Pancreas (tissue), 10 donors: ENCODE data around the gene NOM1. TPM values are rescaled to one million over a fixed set of nuclear protein-coding genes. Genes with fewer than 3 reads are reported as not detected.

Source experiments
- ATAC-seq, 4 donors: fragments of 200-7000 bp; cut with Tn5 transposase; one replicate each; pipeline versions ENCODE4 v1.8.0 to v1.9.1; 2020; ENCODE audit warnings: mild to moderate bottlenecking in 4 of 4, moderate library complexity in 4 of 4
- DNase-seq, 6 donors: peaks; one replicate each; pipeline ENCODE4 v3.0.0-alpha.2; 2020
- FAIRE-seq: peaks from 2 replicates; lab custom pipeline; 2012; peaks lifted over from hg19 to GRCh38; lab: Jason Lieb, UNC
- H3K27ac ChIP-seq, 4 donors: fragments of 200-600 bp; sonication (generic); 1 replicate in 3 of 4; 2 replicates in 1 of 4; pipeline versions ENCODE4 v1.5.0 to v1.8.0; 2020
- H3K27me3 ChIP-seq, 4 donors: fragments of 200-600 bp; one replicate each; pipeline ENCODE4 v1.8.0; 2021
- H3K36me3 ChIP-seq, 3 donors: fragments of 200-600 bp; sonication (generic) in 1 of 3; one replicate each; pipeline versions ENCODE4 v1.5.0 to v1.8.0; 2020 to 2021
- H3K4me1 ChIP-seq, 3 donors: fragments of 200-600 bp; one replicate each; pipeline ENCODE4 v1.8.0; 2021
- H3K4me3 ChIP-seq, 4 donors: fragments of 200-600 bp; sonication (generic) in 2 of 4; one replicate each; pipeline versions ENCODE4 v1.5.0 to v1.8.0; 2020 to 2021
- H3K9me3 ChIP-seq, 4 donors: fragments of 200-600 bp; one replicate each; pipeline ENCODE4 v1.8.0; 2021
- CTCF ChIP-seq, 4 donors: fragments of 200-600 bp; sonication (generic) in 3 of 4; IDR thresholded peaks; one replicate each; pipeline versions ENCODE4 v1.5.0 to v1.8.0; 2021; ENCODE audit warnings: antibody characterized with exemption in 4 of 4
- WGBS, 2 donors: extraction: QIAGEN DNeasy Blood & Tissue Kit; methylation state at CpG; one replicate each; pipeline ENCODE4 v1.1.7; 2013; 5-methylcytosine and 5-hydroxymethylcytosine counted together
- intact Hi-C, 3 donors: fragments of 100-400 bp; cut with DNase I; formaldehyde crosslinking; loops; one replicate each; pipeline versions ENCODE4 v1.11.1 to v1.14.2; 2022
- polyA plus RNA-seq, 2 donors: library from polyadenylated mRNA; stranded (reverse); fragments of 200-250 nt; gene quantifications; one replicate each; pipeline ENCODE4 v1.2.3, GENCODE V29; 2013
- total RNA-seq, 6 donors: library from RNA; stranded (reverse); fragmentation: NEBNext Ultra II Directional in 4 of 6; extraction: Animal tissue kit (Norgen Biotek cat#: 25700) in 4 of 6; gene quantifications; one replicate each; pipeline versions ENCODE4 v1.2.1 to v1.2.4, GENCODE V29; 2021 to 2023
- donor health status: healthy with polysubstance abuse.
- donor health status: DM: no; HTN: no; CAD: no; lungs with moderate emphysema.
- donor health status: DM: no; HTN: no; CAD: no.
- donor health status: control.
- donor health status: control.
- donor health status: Bipolar disorder and iron deficiency.
- donor health status: DM: yes; HTN: yes; CAD: no.
- donor health status: DM: no; HTN: no; CAD: no.
- donor health status: DM: no; HTN: no; CAD: no.
- donor health status: DM: yes; HTN: yes; CAD: no.

The NOM1 gene
- total and polyA plus RNA-seq, 8 donors: 7.2 to 12.9 (median 8.7) TPM

- peaks cover 0 to 4% (median 0%) of the 10 kb centered on the region in 3 donors for H3K4me1 ChIP-seq
- ATAC-seq (no peak), FAIRE-seq (no peak), DNase-seq (peak in 3 of 6 donors; percentile 15 to 75 (median 31))
- intact Hi-C loops: loop anchor here in 1 of 3 donors (10.0 kb wide), 1 partner anchor 129 kb away; the partner anchor contains the start of gene UBE3C
- peak overlapping the region; percentile 57 to 90 (median 68) for H3K27ac ChIP-seq
- TF ChIP-seq CTCF (IDR thresholded peaks at IDR 0.05): no peak
- H3K27me3 ChIP-seq: no peaks in the 10 kb centered on the region
- H3K36me3 ChIP-seq: no peaks in the 10 kb centered on the region
- no peaks in the 10 kb centered on the region for H3K9me3 ChIP-seq
- 53 to 63% methylated on average over 39 of the region's 39 CpGs for WGBS, 2 donors
- H3K4me3 ChIP-seq: peak overlapping the region in 3 of 4 donors; percentile 49 to 84 (median 80)
Observed at GRCh38 chr7:157006205-157006747, 56.8 kb downstream of the NOM1 start.

- intact Hi-C loops: loop anchor here in 1 of 3 donors (10.0 kb wide), 1 partner anchor 128 kb away; the partner anchor contains the start of gene UBE3C
- WGBS, 2 donors: 62 to 68% methylated on average over 7 of the region's 7 CpGs
- no peak for FAIRE-seq
- TF ChIP-seq CTCF (IDR thresholded peaks at IDR 0.05): no peak
- DNase-seq: peak in 1 of 6 donors; percentile 15
- Histone ChIP-seq H3K27ac (peak overlapping the region; percentile 57 to 90 (median 68)), H3K27me3 (no peaks in the 10 kb centered on the region), H3K4me3 (peak overlapping the region in 3 of 4 donors; percentile 49 to 84 (median 80)), H3K9me3 (no peaks in the 10 kb centered on the region), H3K36me3 (no peaks in the 10 kb centered on the region), H3K4me1 (peaks cover 0 to 10% (median 0%) of the 10 kb centered on the region in 3 donors)
- no peak for ATAC-seq
Observed at GRCh38 chr7:157006829-157007469, 57.4 kb downstream of the NOM1 start.

- ATAC-seq (no peak), DNase-seq (peak in 2 of 6 donors; percentile 9 to 11), FAIRE-seq (no peak)
- Histone ChIP-seq H3K4me3 (peak overlapping the region in 3 of 4 donors; percentile 49 to 84 (median 80)), H3K27me3 (no peaks in the 10 kb centered on the region), H3K9me3 (no peaks in the 10 kb centered on the region), H3K4me1 (peaks cover 0 to 12% (median 0%) of the 10 kb centered on the region in 3 donors), H3K27ac (peak overlapping the region; percentile 57 to 90 (median 68)), H3K36me3 (no peaks in the 10 kb centered on the region)
- WGBS, 2 donors: 52 to 56% methylated on average over 18 of the region's 18 CpGs
- intact Hi-C loops: loop anchor here in 1 of 3 donors (10.0 kb wide), 1 partner anchor 127 kb away; the partner anchor contains the start of gene UBE3C
- TF ChIP-seq CTCF (IDR thresholded peaks at IDR 0.05): no peak
Observed at GRCh38 chr7:157007470-157008066, 58.1 kb downstream of the NOM1 start.

- peak in 2 of 6 donors; percentile 14 to 82 for DNase-seq
- H3K4me1 ChIP-seq: peaks cover 0 to 13% (median 0%) of the 10 kb centered on the region in 3 donors
- intact Hi-C loops: loop anchor here in 1 of 3 donors (10.0 kb wide), 1 partner anchor 126 kb away; the partner anchor contains the start of gene UBE3C
- peak overlapping the region; percentile 57 to 90 (median 68) for H3K27ac ChIP-seq
- no peak for ATAC-seq
- WGBS, 2 donors: 21 to 22% methylated on average over 34 to 35 of the region's 35 CpGs
- no peaks in the 10 kb centered on the region for H3K27me3 ChIP-seq
- no peaks in the 10 kb centered on the region for H3K9me3 ChIP-seq
- no peak for TF ChIP-seq CTCF (IDR thresholded peaks at IDR 0.05)
- FAIRE-seq: no peak
- peak overlapping the region; percentile 37 to 84 (median 64) for H3K4me3 ChIP-seq
- H3K36me3 ChIP-seq: no peaks in the 10 kb centered on the region
Observed at GRCh38 chr7:157008206-157009169, 59.0 kb downstream of the NOM1 start.
